Esophagus muscularis mucosa (tissue), 4 donors: ENCODE data around the gene ASB4. TPM values are rescaled to one million over a fixed set of nuclear protein-coding genes. Genes with fewer than 3 reads are reported as not detected.

Experiments used
- DNase-seq: peaks from one replicate; pipeline ENCODE4 v3.0.0-alpha.2; 2017; ENCODE audit errors: extremely low spot score
- H3K27ac ChIP-seq, 4 donors: fragments of 200-600 bp; sonication (generic); replicated peaks in 1 of 4; 1 replicate in 3 of 4; 2 replicates in 1 of 4; pipeline ENCODE4 v1.5.1; 2016 to 2019; ENCODE audit warnings: mild to moderate bottlenecking in 1 of 4
- H3K27me3 ChIP-seq, 4 donors: fragments of 200-600 bp; sonication (generic); one replicate each; pipeline versions ENCODE4 v1.5.1 to v1.6.0; 2016 to 2019
- H3K36me3 ChIP-seq, 4 donors: fragments of 200-600 bp; sonication (generic); one replicate each; pipeline ENCODE4 v1.5.1; 2016 to 2019
- H3K4me1 ChIP-seq, 4 donors: fragments of 200-600 bp; sonication (generic); one replicate each; pipeline ENCODE4 v1.5.1; 2016 to 2019
- H3K4me3 ChIP-seq, 4 donors: fragments of 200-600 bp; sonication (generic); 1 replicate in 2 of 4; 2 replicates in 2 of 4; pipeline ENCODE4 v1.5.1; 2016 to 2019; ENCODE audit warnings: mild to moderate bottlenecking in 4 of 4, moderate library complexity in 1 of 4
- H3K9me3 ChIP-seq, 4 donors: fragments of 200-600 bp; sonication (generic); 1 replicate in 3 of 4; 2 replicates in 1 of 4; pipeline ENCODE4 v1.5.1; 2016 to 2019
- EP300 ChIP-seq: sonication (generic); formaldehyde crosslinking; IDR thresholded peaks from one replicate; pipeline ENCODE4 v1.6.1; 2017; ENCODE audit warnings: antibody characterized with exemption
- POLR2A ChIP-seq: fragments of 450-650 bp; IDR thresholded peaks from one replicate; pipeline ENCODE4 v1.6.1; 2017; ENCODE audit warnings: antibody characterized with exemption, moderate library complexity, mild to moderate bottlenecking, low read depth
- POLR2AphosphoS5 ChIP-seq, 2 donors: sonication (generic); formaldehyde crosslinking; IDR thresholded peaks; one replicate each; pipeline ENCODE4 v1.6.1; 2017; ENCODE audit warnings: antibody characterized with exemption in 2 of 2
- WGBS: methylation state at CpG from one replicate; pipeline ENCODE4 v1.1.5; 2018; 5-methylcytosine and 5-hydroxymethylcytosine counted together
- intact Hi-C: fragments of 100-400 bp; cut with DNase I; formaldehyde crosslinking; loops from one replicate; pipeline ENCODE4 v1.15.1; 2023
- total RNA-seq, 4 donors: library from RNA; depleted of rRNA; stranded (reverse); fragments of >200 nt; gene quantifications; one replicate each; pipeline versions ENCODE4 v1.1.0 to v1.2.1, GENCODE V29; 2016
- TF ChIP-seq, protein P1 (sequence below), 3 experiments: fragments of 200-600 bp in 2 of 3; fragments of 450-650 bp in 1 of 3; sonication (generic) in 2 of 3; IDR thresholded peaks; one replicate each; pipeline ENCODE4 v1.5.1; 2017 to 2019; ENCODE audit warnings: antibody characterized with exemption in 3 of 3, mild to moderate bottlenecking in 2 of 3, moderate library complexity in 1 of 3

ASB4 gene
- total RNA-seq, 4 donors from 2014 or later: under 0.01 to 0.32 TPM; not detected in 2

DNA sequence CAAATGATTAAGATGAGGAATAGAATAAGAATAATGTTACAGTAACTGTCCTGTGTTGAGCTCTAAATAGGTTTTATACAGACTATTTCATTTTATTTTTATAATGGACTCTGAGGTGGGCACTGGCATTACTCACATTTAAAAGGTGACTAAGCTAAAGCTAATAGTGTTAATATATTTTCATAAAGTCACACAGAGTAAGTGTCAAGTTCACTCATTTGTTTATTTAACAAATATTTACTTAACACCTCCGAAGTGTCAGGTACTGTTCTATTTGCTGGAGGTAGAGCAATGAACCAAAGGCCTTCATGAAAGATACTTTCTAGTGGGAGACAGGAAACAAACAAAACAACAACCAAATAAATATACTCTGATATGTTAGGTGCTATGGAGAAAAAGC is 44.0 kb downstream of the ASB4 start:
- DNase-seq: no peak
- H3K36me3 ChIP-seq: no peaks in the 10 kb centered on the region

DNA sequence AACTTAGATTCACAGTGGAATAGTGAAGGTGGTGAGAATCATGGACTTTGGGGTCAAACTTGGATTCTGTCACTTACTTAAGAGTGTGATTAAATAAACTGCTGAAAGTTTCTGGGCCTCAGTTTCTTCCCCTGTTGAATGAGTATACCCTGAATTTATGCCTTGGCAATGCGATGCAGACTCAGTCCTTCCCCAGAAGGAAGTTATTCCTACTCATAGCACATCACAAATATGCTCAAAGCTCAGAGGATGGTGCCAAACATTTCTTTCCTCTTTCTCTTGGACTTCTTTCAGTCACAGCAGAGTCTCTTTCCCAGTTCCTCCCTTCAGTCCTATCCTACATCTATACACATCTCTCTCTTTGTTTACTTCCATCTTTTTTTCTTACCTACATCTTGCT is 45.1 kb downstream of the ASB4 start:
- H3K36me3 ChIP-seq: no peaks in the 10 kb centered on the region
- H3K4me3 ChIP-seq: no peak overlapping the region
- TF ChIP-seq, protein P1, sequence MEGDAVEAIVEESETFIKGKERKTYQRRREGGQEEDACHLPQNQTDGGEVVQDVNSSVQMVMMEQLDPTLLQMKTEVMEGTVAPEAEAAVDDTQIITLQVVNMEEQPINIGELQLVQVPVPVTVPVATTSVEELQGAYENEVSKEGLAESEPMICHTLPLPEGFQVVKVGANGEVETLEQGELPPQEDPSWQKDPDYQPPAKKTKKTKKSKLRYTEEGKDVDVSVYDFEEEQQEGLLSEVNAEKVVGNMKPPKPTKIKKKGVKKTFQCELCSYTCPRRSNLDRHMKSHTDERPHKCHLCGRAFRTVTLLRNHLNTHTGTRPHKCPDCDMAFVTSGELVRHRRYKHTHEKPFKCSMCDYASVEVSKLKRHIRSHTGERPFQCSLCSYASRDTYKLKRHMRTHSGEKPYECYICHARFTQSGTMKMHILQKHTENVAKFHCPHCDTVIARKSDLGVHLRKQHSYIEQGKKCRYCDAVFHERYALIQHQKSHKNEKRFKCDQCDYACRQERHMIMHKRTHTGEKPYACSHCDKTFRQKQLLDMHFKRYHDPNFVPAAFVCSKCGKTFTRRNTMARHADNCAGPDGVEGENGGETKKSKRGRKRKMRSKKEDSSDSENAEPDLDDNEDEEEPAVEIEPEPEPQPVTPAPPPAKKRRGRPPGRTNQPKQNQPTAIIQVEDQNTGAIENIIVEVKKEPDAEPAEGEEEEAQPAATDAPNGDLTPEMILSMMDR (IDR thresholded peaks at IDR 0.05): no peak
- TF ChIP-seq POLR2A (no peak), POLR2AphosphoS5 (IDR thresholded peaks at IDR 0.05) (no peak), EP300 (no peak)
- H3K4me1 ChIP-seq: peaks cover 0 to 11% (median 5%) of the 10 kb centered on the region in 4 donors
- H3K27ac ChIP-seq: no peak overlapping the region
- no peak for DNase-seq
- no peaks in the 10 kb centered on the region for H3K9me3 ChIP-seq
- intact Hi-C loops: no loop called here
- no peaks in the 10 kb centered on the region for H3K27me3 ChIP-seq
- WGBS: 90% methylated on average over 1 of the region's 1 CpG

More for the DNA sequence above, 44.0 kb downstream of the ASB4 start:
- WGBS: 61% methylated on average over 1 of the region's 1 CpG
- TF ChIP-seq EP300: no peak
- TF ChIP-seq, protein P1 (IDR thresholded peaks at IDR 0.05): no peak
- no peak for TF ChIP-seq POLR2AphosphoS5 (IDR thresholded peaks at IDR 0.05)
- TF ChIP-seq POLR2A: no peak
- H3K27me3 ChIP-seq: no peaks in the 10 kb centered on the region
- H3K27ac ChIP-seq: no peak overlapping the region
- H3K4me3 ChIP-seq: no peak overlapping the region
- intact Hi-C loops: no loop called here
- peaks cover 0 to 12% (median 5%) of the 10 kb centered on the region in 4 donors for H3K4me1 ChIP-seq
- H3K9me3 ChIP-seq: no peaks in the 10 kb centered on the region

GRCh38 chr7:95531605-95532219 is 46.0 kb downstream of the ASB4 start:
- H3K4me3 ChIP-seq: no peak overlapping the region
- no peak for TF ChIP-seq EP300
- TF ChIP-seq, protein P1 (IDR thresholded peaks at IDR 0.05): no peak
- TF ChIP-seq POLR2A: no peak
- TF ChIP-seq POLR2AphosphoS5 (IDR thresholded peaks at IDR 0.05): no peak
- WGBS: 64% methylated on average over 3 of the region's 3 CpGs
- no peaks in the 10 kb centered on the region for H3K9me3 ChIP-seq
- intact Hi-C loops: no loop called here
- H3K4me1 ChIP-seq: peaks cover 0 to 11% (median 5%) of the 10 kb centered on the region in 4 donors
- H3K27me3 ChIP-seq: no peaks in the 10 kb centered on the region
- DNase-seq: no peak
- H3K36me3 ChIP-seq: no peaks in the 10 kb centered on the region
- H3K27ac ChIP-seq: no peak overlapping the region

GRCh38 chr7:95534796-95535195 is 49.1 kb downstream of the ASB4 start:
- Histone ChIP-seq H3K4me1 (no peaks in the 10 kb centered on the region), H3K4me3 (no peak overlapping the region), H3K9me3 (no peaks in the 10 kb centered on the region), H3K27ac (no peak overlapping the region), H3K36me3 (no peaks in the 10 kb centered on the region), H3K27me3 (no peaks in the 10 kb centered on the region)
- WGBS: 74% methylated on average over 2 of the region's 2 CpGs
- no peak for DNase-seq
- TF ChIP-seq EP300 (no peak), POLR2A (no peak), POLR2AphosphoS5 (IDR thresholded peaks at IDR 0.05) (no peak)
- TF ChIP-seq, protein P1 (IDR thresholded peaks at IDR 0.05): no peak
- intact Hi-C loops: no loop called here

- H3K4me1 ChIP-seq: no peaks in the 10 kb centered on the region
- intact Hi-C loops: no loop called here
- no peaks in the 10 kb centered on the region for H3K36me3 ChIP-seq
- DNase-seq: no peak
- no peaks in the 10 kb centered on the region for H3K9me3 ChIP-seq
- H3K27me3 ChIP-seq: no peaks in the 10 kb centered on the region
- no peak overlapping the region for H3K27ac ChIP-seq
- 18% methylated on average over 1 of the region's 1 CpG for WGBS
- no peak overlapping the region for H3K4me3 ChIP-seq
- TF ChIP-seq, protein P1 (IDR thresholded peaks at IDR 0.05): no peak
- TF ChIP-seq EP300: no peak
- TF ChIP-seq POLR2A: no peak
- TF ChIP-seq POLR2AphosphoS5 (IDR thresholded peaks at IDR 0.05): no peak
These were observed 49.9 kb downstream of the ASB4 start for GRCh38 chr7:95535662-95536061.
